HT-29 (cell line): ENCODE results near the gene TTLL5. TPM values are rescaled to one million over a fixed set of nuclear protein-coding genes. Genes with fewer than 3 reads are reported as not detected.

ENCODE experiments used
- DNase-seq: peaks from one replicate; pipeline ENCODE4 v3.0.0-alpha.2; 2015; ENCODE audit warnings: low spot score
- total RNA-seq: library from RNA; depleted of rRNA; stranded (reverse); fragments of >200 nt; shearing (Covaris generic); gene quantifications from 2 replicates; pipeline ENCODE4 v1.2.3, GENCODE V29; 2014

TTLL5 gene
- total RNA-seq, 1 experiment from 2014 or later: 20.5 TPM

DNA sequence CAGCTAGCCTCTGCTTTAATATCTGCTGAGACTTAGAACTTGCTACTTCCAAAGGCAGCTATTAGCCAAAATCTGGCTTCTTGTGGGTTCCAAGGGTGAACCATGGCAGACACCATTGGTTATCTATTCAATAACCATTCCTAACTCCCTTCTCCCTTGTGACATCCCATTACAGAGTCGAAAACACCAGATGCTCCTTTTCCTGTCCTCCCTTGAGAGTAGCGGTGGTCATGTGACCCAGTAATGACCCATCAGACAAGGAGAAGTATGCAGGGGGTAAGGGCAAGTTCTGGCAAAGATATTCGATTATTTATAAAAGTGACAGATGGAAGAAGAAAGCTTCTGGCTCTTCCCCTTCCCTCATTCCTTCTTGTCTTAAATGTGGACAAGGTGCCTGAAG is 300.6 kb downstream of the TTLL5 start:
- no peak for DNase-seq

DNA sequence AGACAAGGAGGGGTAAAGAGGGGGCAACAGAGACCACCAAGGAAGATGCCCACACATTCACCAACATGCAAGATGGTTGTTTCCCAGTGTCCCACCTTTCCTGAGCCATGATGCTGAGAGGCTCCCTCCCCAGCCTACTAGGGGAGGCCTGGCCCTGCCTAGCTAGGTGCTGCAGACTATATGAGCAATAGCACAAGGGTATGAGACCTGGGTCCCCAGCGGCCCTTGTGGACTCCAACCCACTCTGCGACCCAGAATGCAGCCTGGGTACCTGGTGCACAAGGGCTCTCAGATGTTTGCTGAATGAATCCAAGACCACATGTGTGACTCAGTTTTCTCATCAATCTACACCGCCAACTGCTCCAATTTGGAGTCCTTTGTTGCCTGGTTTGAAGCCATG is 306.8 kb downstream of the TTLL5 start:
- DNase-seq: no peak

DNA sequence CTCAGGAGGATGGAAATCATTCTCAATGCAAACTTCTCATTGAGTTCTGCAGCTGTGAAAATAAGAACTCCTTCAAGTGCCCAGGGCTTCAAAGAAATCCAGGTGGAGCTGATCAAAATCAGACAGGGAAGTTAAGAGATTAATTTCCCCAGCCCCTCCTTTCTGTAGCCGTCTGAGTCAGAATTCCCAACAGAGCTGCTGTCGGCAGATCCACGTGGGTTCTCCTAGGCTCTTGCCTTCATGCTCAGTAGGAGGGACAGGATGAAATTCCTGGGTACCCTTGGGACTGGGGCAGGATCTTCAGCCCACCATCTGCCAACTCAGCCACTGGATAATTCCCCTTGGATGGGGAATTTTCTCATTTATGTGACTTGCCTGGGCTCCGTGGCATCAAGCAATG is 307.4 kb downstream of the TTLL5 start:
- peak; percentile 7 for DNase-seq

DNA sequence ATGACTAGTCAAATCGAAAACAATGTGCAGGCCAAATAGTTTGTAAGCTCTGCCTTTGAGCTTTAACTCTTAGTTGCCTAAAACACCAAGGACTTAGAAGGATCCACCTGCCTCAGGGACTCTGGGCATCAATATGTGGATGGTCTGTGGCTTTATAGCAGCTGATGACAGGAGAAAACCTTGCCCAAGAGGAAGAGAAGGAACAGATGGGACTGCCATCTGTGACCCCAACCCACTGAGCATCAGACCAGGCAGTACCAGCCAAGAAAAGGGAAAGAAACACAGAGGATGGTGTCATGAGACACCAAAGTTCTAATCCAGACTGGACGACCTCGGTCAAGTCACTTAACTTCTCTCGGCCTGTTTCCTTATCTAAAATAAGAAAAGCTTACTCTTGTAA is 308.1 kb downstream of the TTLL5 start:
- DNase-seq: no peak

DNA sequence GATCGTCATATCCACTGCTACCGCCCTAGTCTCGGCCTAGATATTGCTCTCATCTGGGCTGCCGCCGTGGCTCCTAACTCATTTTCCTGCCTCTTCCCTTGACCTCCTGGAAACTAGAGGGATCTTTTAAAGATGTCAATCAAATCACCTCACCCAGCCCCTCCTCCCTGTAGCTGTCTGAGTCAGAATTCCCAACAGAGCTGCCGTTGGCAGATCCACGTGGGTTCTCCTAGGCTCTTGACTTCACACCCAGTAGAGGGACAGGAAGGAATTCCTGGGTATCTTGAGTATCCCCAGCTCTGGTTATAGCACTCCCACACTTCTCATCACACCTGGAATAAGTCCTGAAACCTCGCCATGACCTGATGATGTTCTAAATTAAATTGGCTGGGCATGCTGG is 308.8 kb downstream of the TTLL5 start:
- no peak for DNase-seq

DNA sequence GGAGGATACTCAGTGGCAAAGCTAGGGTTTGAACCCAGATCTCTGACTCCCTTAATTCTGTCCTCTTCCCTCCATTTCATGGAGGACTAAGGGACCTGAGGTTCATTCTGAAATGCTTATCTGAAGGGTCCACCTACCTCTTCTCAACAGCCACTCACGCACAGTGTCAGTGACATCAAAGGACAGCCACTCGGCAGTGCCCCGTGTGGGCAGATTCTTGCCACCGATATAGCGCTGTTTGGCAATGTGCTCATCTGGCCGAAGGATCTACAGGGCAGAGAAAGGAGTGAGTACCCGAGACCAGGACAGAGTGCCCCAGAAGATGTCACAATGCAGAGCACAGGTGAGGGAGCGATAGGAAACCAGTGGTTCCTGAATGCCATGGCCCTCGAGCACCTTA is 309.9 kb downstream of the TTLL5 start:
- DNase-seq: no peak

DNA sequence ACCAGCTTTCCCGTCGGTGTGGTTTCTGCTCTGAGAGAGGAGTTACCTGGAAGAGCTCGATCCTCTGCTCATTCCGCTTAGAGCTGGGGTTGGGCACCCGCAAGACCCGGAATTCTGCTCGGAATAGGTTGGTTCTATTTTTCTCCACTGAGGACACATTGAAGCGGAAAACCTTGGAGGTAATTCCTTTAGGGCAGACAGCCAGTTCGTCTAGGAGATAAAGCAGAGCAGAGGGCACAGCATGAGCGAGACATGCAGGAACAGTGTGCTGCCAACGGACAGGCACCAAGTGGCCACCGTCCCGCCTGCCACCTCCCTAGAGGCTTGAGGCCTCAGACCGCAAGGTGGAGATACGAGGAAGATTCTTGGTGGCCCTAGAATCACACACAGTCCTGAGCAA is 310.5 kb downstream of the TTLL5 start:
- no peak for DNase-seq

DNA sequence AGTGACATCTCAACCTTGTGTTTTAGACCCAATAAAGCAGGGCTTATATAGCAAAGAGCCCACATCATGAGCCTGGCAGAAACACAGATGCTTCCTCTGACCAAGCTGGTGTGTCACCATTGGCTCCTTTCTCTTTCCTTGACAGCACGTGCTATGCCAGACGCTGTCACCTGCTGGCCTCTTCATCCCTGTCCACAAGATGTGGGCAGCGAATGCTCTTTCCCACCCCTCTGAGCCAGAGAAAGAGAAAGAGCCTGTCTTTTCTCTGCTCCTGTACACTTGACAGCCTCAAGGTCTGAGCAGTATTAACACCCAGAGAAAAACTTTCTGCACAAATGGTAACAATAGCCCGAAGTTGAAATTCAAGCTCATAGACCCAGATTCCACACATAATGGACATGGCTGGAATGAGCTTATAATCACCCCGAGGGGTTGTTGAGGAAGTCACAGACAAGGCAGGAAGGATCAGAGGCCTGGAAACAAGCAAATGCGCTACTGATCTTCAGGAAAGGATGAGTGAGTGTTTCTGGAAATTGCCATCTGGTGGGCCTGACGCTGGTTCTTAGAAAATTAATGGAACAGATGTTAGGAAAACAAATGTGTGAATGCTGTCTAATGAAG is 311.9 kb downstream of the TTLL5 start:
- DNase-seq: no peak

DNA sequence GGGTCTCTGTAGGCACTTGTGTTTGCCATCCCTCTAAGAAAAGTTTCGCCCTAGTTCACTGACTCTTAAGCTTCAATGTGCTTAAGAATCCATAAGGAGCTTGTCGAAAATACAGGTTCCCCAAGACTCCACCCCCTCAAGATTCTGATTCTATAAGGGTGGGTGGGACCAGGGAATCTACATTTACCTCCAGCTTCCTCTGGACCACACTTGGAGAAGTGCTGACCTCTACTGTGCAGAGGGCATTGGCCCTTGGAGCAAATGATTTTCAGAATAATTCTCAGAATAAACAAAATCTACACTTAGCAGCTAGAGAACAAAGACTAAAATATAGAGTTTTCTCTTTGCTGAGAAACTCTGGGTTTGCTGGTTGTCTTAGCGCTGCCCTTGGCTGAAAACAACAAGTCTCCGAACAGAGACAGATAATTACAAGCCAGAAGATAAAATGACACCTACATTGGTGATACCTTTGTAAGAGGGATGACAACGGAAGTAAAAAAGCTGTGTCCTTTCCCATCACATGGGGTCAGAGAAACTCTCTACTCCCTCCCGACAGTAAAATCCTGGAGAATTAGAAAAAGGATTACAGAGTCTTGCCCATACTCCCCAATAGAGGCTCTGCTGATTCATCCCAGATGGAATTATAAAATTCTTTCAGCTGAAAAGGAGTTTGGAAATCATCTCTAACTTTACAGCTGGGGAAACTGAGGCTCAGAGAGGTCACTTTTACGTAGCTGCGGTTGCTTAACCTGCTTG is 316.0 kb downstream of the TTLL5 start:
- DNase-seq: no peak

DNA sequence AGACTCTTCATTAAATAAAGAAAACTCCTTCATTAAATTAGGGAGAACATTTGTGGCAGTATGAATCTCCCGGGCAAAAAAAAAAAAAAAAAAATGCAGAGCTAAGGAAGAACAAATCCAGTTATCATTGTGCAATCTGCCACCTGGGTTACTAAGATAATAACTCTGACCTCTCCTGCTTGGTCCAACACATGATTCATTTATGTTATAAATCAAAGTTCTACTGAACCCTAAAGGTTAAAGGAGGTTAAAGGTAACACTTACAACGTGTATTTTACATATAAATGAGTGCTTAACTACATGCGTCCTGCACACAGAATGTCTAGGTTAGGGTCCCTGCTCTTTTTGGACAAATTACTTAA is 316.5 kb downstream of the TTLL5 start:
- no peak for DNase-seq

DNA sequence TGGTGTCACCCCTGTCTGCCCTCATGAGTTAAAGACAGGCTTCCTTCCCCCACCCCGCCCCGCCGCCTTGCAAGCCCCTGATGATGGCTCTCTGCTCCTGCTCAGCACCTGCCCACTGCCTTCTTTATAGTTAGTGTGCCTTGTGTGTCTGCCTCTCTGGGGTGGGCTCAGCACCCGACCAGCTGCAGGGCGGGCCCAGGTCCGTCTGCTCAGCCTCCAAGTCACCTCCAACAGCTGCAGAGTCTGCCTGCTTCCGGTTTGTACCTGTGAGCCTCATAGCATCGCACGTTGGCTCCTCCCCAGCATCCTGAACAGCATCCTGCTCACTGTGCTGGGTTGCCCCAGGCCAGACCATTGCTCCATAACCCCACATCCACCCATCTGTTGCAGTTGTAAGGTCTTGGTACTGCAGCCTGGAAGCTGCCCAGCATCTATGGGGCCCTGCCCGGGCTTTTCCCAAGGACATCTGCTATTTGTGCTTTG is 317.2 kb downstream of the TTLL5 start:
- DNase-seq: no peak

DNA sequence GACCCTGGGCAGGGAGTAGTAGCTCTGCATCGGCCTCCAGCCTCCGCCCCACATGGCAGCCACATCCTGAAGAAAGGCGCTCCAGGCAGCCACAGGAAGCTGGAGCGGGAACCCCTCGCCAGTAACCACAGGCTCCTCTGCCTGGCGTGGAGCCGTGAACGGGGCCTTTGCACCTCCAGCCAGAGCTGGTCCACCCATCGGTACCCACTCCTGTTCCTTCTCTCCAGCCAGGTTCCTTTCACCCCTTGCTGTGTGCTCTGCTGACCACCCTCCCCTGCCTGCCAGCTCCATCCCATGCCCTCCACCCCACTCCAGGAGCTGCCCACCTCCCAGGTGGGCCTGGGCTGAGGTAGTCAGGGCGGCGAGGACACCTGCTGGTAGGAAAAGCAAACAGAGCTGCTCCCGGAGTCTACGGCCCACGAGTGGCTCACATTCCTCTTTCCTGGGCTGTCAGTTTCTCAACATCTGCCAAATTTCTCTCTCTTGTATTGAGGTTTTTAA is 318.1 kb downstream of the TTLL5 start:
- no peak for DNase-seq

DNA sequence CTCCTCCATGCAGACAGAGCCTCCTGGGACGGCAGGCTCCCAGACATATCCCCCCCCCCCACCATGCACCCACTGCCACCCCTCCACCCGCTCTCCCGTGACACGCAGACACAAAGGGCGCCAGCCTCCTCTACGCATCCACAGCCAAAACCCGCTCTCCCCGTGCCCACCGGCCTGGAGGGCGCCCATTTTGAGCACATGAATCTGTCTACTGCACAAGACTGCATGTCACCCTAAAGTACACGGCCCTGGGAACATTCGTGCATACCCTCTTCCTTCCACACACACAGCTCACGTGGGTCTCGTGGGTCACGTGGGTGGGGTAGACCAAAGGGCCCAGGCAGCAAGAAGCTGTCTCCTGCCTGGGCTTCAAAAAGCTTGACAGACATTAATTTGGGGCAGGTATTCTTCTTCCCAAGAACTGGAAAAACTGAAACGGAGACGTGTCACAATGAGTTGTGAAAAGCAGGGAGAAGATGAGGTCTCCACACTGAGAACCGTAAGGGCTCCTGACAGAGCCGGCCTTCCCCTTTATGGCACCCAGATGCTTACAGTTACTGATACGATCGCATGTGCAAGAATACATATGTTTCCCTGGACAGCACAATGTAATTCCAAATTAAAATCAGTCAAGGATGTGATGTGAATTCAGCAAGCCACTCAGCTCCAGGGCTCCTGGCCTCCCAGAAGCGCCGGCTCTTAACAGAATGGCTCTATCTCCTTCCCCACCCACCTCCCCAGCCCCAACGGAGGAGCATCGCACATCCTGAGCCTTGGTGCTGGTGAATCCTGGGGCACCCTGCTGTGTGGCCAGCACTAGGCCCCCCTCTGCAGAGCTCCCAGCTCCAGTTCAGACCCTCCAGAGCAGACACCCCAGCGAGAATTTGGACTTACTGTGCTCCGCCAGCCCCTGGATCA is 318.9 kb downstream of the TTLL5 start:
- DNase-seq: no peak

DNA sequence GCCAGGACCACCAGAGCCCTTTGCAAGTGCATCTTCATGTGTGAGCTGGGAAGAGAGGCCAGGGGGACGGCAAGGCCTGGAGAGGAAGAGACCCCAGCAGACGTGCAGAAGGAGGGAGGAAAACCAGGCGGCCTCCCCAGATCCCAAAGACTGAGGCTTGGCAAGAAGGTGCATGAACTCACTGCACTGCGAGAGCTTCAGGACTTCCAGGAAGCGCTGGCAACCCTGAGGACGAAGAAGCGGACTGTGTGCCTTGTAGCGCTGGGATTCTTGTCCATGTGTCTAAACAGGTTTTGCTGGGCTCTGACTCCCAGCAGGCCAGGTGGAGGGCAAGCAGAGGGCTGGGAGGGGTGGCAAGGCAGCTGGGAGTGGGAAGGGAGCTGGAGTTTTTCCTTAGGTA is 319.8 kb downstream of the TTLL5 start:
- no peak for DNase-seq

DNA sequence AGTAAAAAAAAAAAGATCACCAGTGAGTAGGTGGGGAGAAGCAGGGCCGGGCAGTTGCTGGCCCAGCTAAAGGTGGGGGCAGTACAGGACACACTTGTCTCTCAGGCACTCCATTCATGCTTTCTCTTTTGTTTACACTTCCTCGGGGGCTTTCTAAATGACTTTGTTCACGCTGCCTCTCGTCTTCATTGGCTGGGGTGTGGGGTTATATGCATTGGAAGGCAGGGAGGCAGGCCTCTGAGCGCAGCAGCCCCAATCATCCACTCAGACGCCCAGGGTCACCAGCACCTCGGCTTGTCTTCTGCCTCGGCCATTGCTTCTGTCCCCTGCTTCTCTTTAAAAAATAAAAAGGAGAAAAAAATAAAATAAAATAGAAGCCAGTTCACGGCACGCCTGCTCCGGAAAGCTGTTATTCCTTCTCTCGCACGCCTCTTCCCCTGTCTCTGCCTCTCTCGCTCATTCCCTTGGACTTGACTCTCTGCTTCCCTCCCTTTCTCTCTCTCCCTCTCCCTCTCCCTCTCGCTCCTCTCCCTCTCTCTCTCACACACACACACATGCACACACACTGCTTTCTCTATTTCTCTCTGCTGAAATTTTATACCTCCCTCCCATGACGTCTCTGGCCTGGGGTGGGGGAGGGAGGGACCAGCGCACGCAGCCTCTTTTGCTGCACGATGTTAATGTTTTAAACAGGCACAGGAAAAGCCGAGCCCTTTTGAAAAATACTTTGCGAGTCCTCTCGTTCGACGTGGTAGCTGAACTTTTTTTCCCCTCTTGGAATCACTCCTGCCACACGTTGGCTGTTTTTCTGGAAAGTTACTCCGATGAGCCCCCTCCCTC is 320.6 kb downstream of the TTLL5 start, which contains the start of gene TGFB3:
Gene TGFB3 (minus strand): TSS at position 570 of the 840 bp plus-strand sequence. CDS start 1,102 bp downstream, outside the sequence.
- peak; percentile 45 for DNase-seq

DNA sequence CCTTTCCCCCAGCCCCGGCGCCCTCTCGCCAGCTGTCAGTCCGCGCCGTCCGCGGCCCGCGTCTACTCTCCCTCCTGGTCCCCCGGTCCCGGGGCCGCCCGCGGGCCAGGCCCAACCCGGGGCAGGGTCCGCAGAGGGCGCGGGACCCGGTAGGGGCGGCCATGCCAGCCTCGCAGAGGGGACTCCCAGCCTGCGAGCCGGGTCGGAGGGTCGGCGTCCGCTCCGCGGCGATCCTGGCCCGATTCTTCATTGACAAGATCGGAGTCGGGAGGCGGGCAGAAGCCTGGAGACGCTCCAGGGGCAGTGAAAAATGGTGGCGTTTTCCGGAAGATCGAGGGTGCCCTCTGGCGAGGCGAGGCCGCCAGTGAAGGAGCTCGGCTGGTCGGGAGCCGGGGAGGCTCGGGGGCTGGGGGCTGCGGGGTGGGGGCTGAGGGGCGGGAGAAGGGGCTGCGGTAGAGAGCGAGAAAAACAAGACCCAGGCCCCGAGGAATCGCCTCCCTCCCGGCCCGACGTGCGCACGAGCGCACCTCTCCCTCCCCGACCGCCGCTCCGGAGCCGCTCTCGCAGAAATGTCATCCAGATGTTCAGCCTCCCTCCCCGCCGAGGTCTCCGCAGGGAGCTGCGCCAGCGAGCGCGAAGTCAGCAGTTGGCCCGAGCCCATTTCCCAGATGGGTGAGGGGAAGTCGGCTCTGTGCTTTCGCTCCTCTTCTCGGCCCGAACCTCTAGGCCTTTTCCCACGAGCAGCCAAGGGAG is 321.4 kb downstream of the TTLL5 start:
- DNase-seq: peak; percentile 65

DNA sequence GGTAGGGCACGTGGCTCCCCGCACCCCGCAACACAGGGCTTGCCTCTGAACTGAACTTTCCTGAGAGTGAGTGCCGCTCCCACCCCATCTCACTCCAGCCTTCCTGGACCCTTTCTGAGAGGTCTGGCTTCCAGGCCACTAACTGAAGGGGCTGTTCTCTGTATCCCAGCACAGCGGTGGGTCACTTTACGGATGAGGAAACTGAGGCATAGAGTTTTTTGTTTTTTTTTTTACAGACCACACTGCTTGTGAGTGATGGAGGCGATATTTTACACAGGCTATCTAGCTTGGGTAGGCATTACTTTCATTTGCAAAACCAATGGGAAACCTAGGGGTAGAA is 321.9 kb downstream of the TTLL5 start:
- no peak for DNase-seq

DNA sequence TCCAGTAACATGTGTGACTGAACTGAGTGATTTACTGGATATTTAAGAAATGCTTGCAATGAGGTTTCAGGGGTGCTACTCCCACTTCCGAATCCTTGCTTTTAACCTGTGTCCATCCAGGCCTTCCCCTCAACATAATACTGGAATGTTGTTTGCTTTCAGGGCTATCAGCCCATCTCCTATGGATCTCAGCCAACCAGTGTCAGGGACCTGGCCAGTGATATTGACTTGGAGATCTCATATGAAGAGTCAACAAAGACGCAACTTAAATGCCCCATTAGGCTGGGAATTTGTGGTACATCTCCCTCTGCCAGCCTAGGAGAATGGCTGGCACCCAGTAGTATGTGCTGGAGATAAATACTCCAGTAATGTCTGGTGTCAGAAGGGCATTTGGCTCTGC is 323.6 kb downstream of the TTLL5 start:
- no peak for DNase-seq

DNA sequence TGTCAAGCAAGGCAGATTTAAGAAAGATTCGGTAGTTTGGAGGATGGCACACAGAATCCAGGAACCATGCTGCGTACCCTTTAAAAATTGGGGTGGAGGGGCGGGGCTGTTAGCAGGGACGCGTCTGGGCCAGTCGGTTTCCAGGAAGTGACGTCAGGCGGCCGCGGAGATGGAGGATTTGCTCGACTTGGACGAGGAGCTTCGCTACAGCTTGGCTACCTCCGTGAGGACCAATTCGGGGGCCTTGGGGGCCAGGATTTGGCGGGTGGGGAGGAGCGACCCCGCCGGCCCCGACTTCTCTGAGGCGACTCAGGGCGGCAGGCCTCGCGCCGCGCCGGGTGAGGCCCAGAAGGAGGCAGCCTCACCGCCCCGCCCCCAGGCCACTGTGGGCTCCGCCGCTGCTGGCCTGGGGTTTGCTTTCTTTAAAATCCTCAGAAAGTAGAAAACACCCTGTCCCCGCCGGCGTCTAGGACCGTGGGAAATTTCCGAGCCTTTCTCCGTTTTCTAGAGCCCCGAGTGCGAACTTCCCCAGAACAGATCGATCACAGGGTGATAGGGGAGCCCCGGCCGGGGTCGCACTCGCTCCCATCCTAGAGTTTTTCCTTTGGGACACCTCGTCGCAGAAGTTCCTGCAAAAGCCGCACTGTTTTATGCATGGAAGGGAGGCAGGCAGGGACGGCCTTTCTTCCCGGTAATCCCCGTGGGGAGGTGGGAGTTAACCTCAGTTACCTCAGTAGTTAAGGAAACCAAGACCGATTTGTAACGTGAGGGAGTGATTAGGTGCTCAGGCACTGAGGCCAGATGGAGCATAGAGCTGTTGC is 324.8 kb downstream of the TTLL5 start, which contains the start of gene IFT43:
Gene IFT43 (plus strand): TSS at position 146 of the 821 bp plus-strand sequence. CDS start 24 bp downstream, at position 170.
- peak; percentile 71 for DNase-seq

DNA sequence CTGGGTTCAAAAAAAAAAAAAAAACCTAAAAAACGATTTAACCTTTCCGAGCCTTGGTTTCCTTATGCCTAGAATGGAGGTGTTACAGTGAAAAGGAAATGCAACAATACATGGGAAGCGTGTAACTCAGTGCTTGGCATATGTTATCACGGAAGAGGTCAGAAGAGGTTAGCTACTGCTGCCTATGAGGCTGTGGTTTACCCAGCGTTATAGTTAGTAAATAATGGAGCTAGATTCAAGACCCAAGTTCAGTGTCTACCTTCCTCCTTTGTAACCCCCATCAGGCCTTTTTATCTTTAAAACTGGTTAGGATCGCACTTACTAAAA is 325.4 kb downstream of the TTLL5 start:
- DNase-seq: no peak
